Activated CD4-positive, alpha-beta T cell treated with anti-CD3 and anti-CD28 coated beads, Interleukin-2, amount 50 U/mL, for 24 hours (primary cell): ENCODE results near the gene PMVK.
"Not testable (repeated sequence)": the region's sequence is repeated elsewhere in the genome, so short reads cannot be mapped to it uniquely, and the experiment has no call there.

Experiments
- DNase-seq, 2 donors: peaks; one replicate each; pipeline ENCODE4 v3.0.0-alpha.2; 2020; ENCODE audit warnings: low read depth in 1 of 2, low spot score in 1 of 2

PMVK gene

DNA sequence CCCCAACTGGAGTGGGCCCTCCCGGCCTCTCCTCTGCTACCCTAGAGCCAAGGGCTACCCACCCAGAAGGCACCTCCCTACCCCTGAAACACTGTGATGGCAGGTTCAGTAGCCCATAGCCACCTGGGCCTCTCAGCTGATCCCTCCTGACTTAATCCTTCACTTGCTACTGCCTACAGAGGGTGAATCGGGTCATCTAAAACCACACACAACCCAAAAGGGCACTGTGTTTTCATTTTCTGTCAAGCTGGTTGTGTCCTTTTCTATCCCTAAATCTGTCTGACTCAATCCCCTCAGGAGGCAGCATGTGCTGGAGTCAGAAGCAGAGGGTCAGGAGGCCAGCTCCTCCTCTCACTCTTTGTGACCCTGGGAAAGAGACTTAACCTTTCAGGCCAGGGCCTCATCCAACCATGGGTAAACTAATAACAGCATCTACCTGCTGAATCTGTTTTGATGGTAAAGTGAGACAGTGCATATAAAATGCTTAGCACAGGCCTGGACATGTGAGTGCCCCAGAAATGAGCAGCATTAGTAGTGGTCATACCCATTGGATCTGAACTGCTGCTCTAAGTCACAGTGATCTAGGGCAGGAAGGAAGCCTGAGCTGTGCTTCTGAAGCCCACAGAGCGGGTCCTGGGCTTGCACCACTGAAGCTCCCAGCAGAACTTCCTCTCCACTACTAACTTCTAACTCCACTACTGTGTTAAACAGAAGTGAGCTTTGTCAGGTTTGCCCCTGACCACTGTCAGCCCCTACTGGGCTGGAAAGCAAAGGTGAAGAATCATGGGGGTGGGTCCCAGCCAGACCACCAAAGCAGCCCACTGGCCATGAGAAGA is 11.0 kb downstream of the PMVK start:
- DNase-seq = no peak

GRCh38 chr1:154923695-154924094 is 12.8 kb downstream of the PMVK start:
- no peak for DNase-seq

DNA sequence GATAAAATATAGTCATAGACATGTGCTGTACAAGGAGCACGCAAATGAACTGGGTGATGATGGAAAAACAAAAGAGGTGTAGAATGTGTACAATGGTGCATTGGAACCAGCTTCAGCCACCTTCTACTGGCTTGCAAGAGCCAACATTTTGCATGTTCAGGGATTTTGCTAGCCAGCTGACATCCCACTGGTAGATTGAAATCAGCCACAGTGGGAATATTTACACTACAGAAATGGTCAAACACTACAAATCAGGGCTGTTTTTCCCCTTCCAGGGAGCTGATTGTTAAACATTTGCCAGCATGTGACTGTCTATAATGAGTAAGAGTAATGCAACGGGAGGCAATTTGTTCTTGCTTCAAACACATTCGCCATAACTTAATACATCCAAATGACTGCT is 23.2 kb downstream of the PMVK start:
- DNase-seq = no peak

DNA sequence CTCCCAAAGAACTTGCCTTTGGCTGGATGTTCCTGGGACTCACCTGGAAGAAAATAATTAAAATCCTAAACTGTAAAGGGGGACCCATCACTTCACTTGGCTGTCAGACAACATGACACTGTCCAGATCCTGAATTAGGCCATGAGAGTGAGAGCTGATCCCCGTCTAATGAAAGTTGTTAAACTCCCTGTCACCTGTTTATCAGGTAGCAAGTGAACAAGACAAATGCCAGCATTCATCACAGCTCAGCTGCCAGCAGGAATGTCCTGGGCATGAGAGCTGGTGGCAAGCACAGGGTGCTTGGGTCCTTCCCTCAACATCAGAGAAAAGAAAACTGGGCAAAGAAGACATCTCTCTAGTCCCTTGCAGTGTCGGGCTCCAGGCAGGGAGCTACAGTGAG is 23.8 kb downstream of the PMVK start:
- DNase-seq = no peak

GRCh38 chr1:154911691-154912550 is 24.6 kb downstream of the PMVK start:
- no peak for DNase-seq

GRCh38 chr1:154910851-154911250 is 25.7 kb downstream of the PMVK start:
- no peak for DNase-seq

GRCh38 chr1:154908937-154909336 is 27.6 kb downstream of the PMVK start:
- no peak for DNase-seq

DNA sequence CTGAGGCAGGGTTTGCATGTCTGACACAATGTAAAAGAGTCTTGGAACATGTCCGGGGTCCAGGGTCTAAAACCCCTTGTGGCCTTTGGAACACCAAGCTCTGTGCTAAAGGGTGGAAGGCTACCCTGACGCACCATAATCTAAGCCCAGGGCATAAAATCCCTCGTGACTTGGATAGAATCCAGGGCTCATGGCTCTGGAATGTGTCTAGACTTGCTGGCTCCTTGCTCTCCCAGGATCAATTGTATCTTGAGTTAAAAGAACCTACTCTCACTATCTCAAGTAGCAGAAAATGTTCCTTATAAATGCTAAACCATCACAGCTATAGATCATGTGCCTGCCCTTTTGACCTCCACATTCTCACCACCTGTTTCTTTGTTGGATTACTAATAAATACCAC is 28.4 kb downstream of the PMVK start:
- DNase-seq = not testable (repeated sequence)

DNA sequence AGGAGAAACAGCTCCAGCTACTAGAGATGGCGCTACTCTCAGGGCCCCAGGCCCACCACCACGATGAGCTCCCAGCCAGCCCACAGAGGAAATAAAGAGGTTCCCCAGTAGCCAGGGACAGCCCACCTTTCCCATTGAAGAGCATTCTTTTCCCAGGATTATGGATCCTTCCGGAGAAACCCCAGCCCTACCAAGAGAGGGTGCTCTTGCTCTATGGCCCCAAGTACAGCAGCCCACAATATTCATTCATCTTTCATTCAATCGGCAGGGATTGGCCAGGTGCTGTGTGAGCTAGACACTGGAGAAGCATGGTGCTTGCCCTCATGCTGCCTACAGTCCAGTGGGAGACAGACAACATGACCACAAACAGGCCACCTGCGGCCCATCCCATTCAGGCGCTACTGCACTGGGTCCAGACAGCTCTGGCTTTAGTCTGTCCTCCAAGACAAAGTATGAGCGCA is 29.9 kb downstream of the PMVK start:
- DNase-seq = no peak

GRCh38 chr1:154902938-154903566 is 33.5 kb downstream of the PMVK start:
- DNase-seq = no peak

- no peak for DNase-seq
Observed at GRCh38 chr1:154901591-154901990, 34.9 kb downstream of the PMVK start.

- no peak for DNase-seq
Observed at GRCh38 chr1:154899041-154899440, 37.5 kb downstream of the PMVK start.

DNA sequence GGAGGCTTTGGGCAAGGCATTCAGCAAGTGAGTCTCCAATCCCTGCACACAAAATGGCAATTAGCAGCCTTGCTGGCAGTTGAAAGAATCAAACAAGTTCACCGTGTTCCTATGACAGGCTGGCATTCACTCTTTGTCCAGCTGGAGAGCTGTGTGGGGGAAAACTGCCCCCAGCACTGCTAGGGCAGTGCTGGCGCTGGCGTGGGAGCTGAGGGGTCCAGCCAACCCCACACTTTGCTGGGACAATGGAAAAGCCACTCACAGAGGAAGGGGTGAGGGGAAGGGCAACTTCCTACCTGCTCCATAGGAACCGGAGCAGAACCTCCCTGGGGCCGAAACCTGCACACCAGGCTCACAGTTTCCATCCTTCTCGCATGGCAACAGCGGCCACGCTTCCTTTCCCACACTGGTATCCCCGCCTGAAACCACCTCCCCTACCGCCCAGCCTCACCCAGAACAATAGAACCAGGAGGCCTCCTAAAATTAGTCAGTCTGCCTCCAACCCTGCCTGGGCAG is 39.7 kb downstream of the PMVK start:
- DNase-seq = no peak

DNA sequence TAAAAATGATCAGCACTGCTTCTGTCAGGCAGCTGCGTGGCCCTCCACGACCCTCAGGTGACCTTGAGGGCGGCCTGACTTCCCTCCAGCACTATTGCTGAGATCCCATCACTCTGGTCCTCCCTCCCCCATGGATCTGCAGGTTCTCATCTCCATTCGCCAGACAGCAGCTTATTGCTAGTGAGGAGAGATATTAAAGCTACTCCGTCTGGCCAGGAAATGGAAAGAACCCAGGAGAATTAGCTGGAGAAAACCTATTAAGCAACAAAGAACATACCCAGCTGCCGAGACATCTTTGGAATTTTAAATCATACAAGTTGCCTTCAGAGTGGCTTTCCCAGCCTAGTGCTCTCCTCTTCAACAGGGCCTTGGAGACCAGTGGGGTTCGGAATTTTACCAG is 40.7 kb downstream of the PMVK start:
- no peak for DNase-seq

GRCh38 chr1:154891452-154891851 is 45.1 kb downstream of the PMVK start:
- DNase-seq = no peak

DNA sequence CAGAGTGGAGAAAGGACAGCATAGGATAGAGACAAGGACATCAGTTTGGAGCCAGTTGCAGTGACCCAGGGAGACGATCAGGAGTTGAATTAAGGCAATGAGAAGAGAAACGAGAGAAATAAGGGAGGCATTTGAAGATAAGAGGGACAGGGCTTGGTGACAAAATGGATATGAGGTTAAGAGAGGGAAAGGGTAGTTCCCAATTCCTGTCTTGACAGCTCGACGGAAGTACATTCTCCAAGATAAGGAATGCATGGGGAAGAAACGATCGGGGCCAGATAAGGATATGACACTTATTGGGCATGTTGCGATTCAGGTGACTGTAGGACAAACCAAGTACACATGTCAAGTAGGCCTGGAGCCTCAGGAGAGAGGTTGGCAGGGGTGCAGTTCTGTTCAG is 47.8 kb downstream of the PMVK start:
- DNase-seq = no peak

GRCh38 chr1:154886281-154887015 is 50.1 kb downstream of the PMVK start:
- no peak for DNase-seq

GRCh38 chr1:154884869-154885701 is 51.4 kb downstream of the PMVK start:
- DNase-seq = no peak

DNA sequence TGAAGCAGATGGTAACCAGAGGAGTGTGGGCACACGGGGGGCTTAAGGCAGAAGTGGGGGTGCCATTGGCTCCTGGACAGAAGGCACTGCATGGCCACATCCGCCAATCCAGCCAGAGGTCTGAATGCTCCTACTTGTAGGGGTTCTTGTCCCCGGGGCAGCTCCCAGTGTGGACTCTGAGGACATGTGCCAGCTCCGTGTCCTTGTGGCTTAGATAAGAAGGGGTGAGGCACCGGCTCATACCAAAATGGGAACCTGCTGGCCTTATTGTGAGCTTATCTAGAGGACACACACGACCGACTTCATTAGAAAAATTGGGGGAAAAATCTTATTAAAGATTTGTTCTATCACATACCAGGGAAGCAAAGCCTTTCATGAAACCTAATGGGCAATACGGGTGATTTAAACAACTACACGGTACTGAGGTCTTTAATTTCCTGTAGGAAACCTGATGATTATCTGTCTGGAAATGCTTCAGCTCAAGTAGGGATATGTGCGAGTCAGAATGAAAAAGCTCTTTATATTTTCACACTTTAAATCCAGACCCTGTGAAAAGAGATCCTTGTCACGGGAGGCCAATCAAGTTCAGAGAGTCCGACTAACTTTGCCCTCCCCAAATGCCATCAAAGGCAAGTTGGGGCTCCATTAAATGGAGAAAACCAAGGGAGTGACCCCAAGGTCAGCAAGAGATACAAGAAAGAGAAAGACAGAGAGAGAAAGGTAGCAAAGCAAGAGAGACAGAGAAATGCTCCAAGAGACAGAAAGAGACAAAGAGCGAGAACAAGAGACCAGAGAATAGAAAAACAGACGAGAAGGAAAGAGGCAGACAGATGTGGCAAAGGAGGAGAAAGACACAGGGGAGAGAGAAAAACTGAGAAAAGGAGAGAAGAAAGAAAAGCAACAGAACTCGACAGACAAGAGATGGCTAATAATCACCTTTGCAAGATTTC is 52.3 kb downstream of the PMVK start:
- no peak for DNase-seq
